ENCODE measurements around the gene TXNRD3.
A peak's percentile ranks its signal among the peaks of the same experiment; 100 is the strongest.

The TXNRD3 gene

DNA sequence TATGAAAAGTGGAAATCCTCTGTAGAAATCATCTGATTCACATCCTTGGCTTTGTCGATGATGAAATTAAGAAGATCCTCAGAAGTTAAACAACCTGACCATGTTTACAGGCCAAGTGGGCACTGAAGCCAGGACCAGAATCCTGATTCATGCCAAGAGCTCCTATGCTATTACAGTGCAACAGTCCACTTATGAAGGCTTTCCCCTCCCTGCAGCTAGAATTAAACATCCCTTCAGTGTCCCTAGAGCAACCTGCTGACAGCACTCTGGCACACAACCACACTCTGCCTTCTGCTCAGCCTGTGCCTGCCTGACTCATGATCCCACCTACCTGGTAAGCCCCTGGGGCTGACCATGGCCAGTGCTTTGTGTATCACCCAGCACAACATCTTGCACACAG is 33.8 kb downstream of the TXNRD3 start:
- Histone ChIP-seq H3K4me1 (ENCODE audit: control extremely low read depth in 1 of 4, control insufficient read depth in 4 of 4, insufficient read depth in 4 of 4, low read length in 3 of 4) (peaks cover 0 to 11% (median 2%) of the 10 kb centered on the region in 4 experiments), H3K4me3 (ENCODE audit: control insufficient read depth in 1 of 7, extremely low read depth in 1 of 7, insufficient read depth in 4 of 7, low read depth in 2 of 7, low read length in 6 of 7) (no peak overlapping the region), H3K36me3 (ENCODE audit: control insufficient read depth in 4 of 4, insufficient read depth in 4 of 4, low read length in 3 of 4) (peaks cover 0 to 27% (median 14%) of the 10 kb centered on the region in 4 experiments), H3K27ac (ENCODE audit: insufficient read depth in 1 of 2, low read depth in 1 of 2, low read length in 2 of 2, poor library complexity in 1 of 2, severe bottlenecking in 2 of 2) (no peak overlapping the region), H3K27me3 (replicated peaks in 2 of 5; ENCODE audit: control insufficient read depth in 4 of 5, insufficient read depth in 5 of 5, low read length in 4 of 5) (no peaks in the 10 kb centered on the region), H3K9me3 (ENCODE audit: control extremely low read depth in 1 of 5, control insufficient read depth in 4 of 5, insufficient read depth in 2 of 5, low read depth in 1 of 5, low read length in 4 of 5) (no peaks in the 10 kb centered on the region)
- ChIA-PET POLR2A (no interaction called here), CTCF (no interaction called here)
- WGBS (ENCODE audit: insufficient coverage): no CpG with 5 or more reads among the region's 1 CpG
- no peak for DNase-seq

DNA sequence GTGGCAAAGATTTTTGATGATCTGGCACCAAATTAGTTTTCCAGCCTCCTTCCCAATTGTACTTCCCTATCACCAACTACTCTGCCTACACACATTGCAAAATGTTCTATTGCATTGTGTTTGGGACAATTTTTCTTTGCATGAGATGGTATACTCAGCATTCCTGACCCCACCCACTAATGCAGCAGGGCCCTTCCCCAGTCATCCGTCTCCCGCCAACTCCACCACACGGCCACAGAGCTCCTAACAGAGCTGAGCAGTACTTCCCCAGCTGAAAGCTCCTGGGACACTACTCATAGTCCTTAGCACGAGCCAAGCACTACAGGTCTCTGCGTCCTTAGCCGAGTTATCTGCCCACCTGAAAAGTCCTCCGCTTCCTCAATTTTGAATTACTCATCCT is 34.2 kb downstream of the TXNRD3 start:
- H3K4me3 ChIP-seq (ENCODE audit: control insufficient read depth in 1 of 7, extremely low read depth in 1 of 7, insufficient read depth in 4 of 7, low read depth in 2 of 7, low read length in 6 of 7): no peak overlapping the region
- 91% methylated on average over 3 of the region's 7 CpGs for WGBS (ENCODE audit: insufficient coverage)
- ChIA-PET POLR2A (no interaction called here), CTCF (no interaction called here)
- no peaks in the 10 kb centered on the region for H3K27me3 ChIP-seq (replicated peaks in 2 of 5; ENCODE audit: control insufficient read depth in 4 of 5, insufficient read depth in 5 of 5, low read length in 4 of 5)
- no peaks in the 10 kb centered on the region for H3K9me3 ChIP-seq (ENCODE audit: control extremely low read depth in 1 of 5, control insufficient read depth in 4 of 5, insufficient read depth in 2 of 5, low read depth in 1 of 5, low read length in 4 of 5)
- no peak overlapping the region for H3K27ac ChIP-seq (ENCODE audit: insufficient read depth in 1 of 2, low read depth in 1 of 2, low read length in 2 of 2, poor library complexity in 1 of 2, severe bottlenecking in 2 of 2)
- H3K4me1 ChIP-seq (ENCODE audit: control extremely low read depth in 1 of 4, control insufficient read depth in 4 of 4, insufficient read depth in 4 of 4, low read length in 3 of 4): peaks cover 0 to 6% (median under 1%) of the 10 kb centered on the region in 4 experiments
- DNase-seq: no peak
- H3K36me3 ChIP-seq (ENCODE audit: control insufficient read depth in 4 of 4, insufficient read depth in 4 of 4, low read length in 3 of 4): peaks cover under 1 to 32% (median 16%) of the 10 kb centered on the region in 4 experiments

DNA sequence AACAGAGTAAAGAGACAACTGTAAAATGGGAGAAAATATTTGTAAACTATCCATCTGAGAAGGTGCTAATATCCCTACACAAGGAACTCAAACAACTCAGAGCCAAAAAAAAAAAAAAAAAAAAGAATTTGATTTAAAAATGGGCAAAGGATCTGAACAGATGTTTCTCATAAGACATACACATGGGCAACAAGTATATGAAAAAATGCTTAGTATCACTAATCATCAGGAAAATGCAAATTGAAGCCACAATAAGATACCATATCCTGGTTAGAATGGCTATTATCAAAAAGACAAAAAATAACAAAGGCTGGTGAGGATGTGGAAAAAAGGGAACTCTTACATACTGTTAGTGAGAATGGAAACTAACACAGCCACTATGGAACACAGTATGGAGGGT is 36.2 kb downstream of the TXNRD3 start:
- H3K4me3 ChIP-seq (ENCODE audit: control insufficient read depth in 1 of 7, extremely low read depth in 1 of 7, insufficient read depth in 4 of 7, low read depth in 2 of 7, low read length in 6 of 7): no peak overlapping the region
- no peak overlapping the region for H3K27ac ChIP-seq (ENCODE audit: insufficient read depth in 1 of 2, low read depth in 1 of 2, low read length in 2 of 2, poor library complexity in 1 of 2, severe bottlenecking in 2 of 2)
- H3K4me1 ChIP-seq (ENCODE audit: control extremely low read depth in 1 of 4, control insufficient read depth in 4 of 4, insufficient read depth in 4 of 4, low read length in 3 of 4): peaks cover 0 to 6% (median under 1%) of the 10 kb centered on the region in 4 experiments
- H3K27me3 ChIP-seq (replicated peaks in 2 of 5; ENCODE audit: control insufficient read depth in 4 of 5, insufficient read depth in 5 of 5, low read length in 4 of 5): no peaks in the 10 kb centered on the region
- CTCF ChIA-PET: interaction anchor here (1.0 kb wide), 1 partner anchor 45 kb away, joined by 3 read pairs; no protein-coding TSS in a partner anchor
- POLR2A ChIA-PET: no interaction called here
- no peaks in the 10 kb centered on the region for H3K9me3 ChIP-seq (ENCODE audit: control extremely low read depth in 1 of 5, control insufficient read depth in 4 of 5, insufficient read depth in 2 of 5, low read depth in 1 of 5, low read length in 4 of 5)
- DNase-seq: no peak
- H3K36me3 ChIP-seq (ENCODE audit: control insufficient read depth in 4 of 4, insufficient read depth in 4 of 4, low read length in 3 of 4): peaks cover 2 to 36% (median 18%) of the 10 kb centered on the region in 4 experiments

DNA sequence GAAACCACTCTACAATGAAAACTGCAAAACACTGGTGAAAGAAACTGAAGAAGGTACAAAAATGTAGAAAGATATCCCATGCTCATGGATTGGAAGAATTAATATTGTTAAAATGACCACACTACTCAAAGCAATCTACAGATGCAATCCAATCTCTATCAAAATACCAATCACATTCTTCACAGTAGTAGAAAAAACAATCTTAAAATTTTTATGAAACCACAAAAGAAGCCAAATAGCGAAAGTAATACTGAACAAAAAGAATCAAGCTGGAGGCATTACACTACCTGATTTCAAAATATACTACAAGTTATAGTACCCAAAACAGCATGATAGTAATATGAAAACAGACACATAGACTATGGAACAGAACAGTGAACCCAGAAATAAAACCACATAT is 36.9 kb downstream of the TXNRD3 start:
- DNase-seq: no peak
- Histone ChIP-seq H3K4me3 (ENCODE audit: control insufficient read depth in 1 of 7, extremely low read depth in 1 of 7, insufficient read depth in 4 of 7, low read depth in 2 of 7, low read length in 6 of 7) (no peak overlapping the region), H3K27me3 (replicated peaks in 2 of 5; ENCODE audit: control insufficient read depth in 4 of 5, insufficient read depth in 5 of 5, low read length in 4 of 5) (no peaks in the 10 kb centered on the region), H3K36me3 (ENCODE audit: control insufficient read depth in 4 of 4, insufficient read depth in 4 of 4, low read length in 3 of 4) (peaks cover 2 to 36% (median 19%) of the 10 kb centered on the region in 4 experiments), H3K27ac (ENCODE audit: insufficient read depth in 1 of 2, low read depth in 1 of 2, low read length in 2 of 2, poor library complexity in 1 of 2, severe bottlenecking in 2 of 2) (no peak overlapping the region), H3K4me1 (ENCODE audit: control extremely low read depth in 1 of 4, control insufficient read depth in 4 of 4, insufficient read depth in 4 of 4, low read length in 3 of 4) (peaks cover 0 to 9% (median 7%) of the 10 kb centered on the region in 4 experiments), H3K9me3 (ENCODE audit: control extremely low read depth in 1 of 5, control insufficient read depth in 4 of 5, insufficient read depth in 2 of 5, low read depth in 1 of 5, low read length in 4 of 5) (no peaks in the 10 kb centered on the region)
- WGBS (ENCODE audit: insufficient coverage): no CpG with 5 or more reads among the region's 1 CpG
- ChIA-PET POLR2A (no interaction called here), CTCF (interaction anchor here (1.0 kb wide), 1 partner anchor 44 kb away, joined by 3 read pairs; no protein-coding TSS in a partner anchor)

DNA sequence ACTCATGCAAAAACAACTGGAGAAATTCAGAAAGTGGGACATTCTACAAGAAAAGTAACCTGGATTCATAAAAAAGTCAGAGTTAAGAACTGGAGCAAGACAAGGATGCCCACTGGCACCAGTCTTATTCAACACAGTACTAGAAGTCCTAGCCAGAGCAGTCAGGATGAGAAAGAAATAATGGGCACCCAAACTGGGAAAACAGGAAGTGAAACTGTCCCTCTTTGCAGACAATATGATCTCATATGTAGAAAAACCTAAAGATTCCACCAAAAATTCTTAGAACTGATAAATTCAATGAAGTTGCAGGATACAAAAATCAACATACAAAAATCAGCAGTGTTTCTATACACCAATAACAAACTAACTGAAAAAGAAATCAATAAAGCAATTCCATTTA is 37.4 kb downstream of the TXNRD3 start:
- ChIA-PET CTCF (interaction anchor here (1.0 kb wide), 1 partner anchor 43 kb away, joined by 3 read pairs; no protein-coding TSS in a partner anchor), POLR2A (no interaction called here)
- Histone ChIP-seq H3K9me3 (ENCODE audit: control extremely low read depth in 1 of 5, control insufficient read depth in 4 of 5, insufficient read depth in 2 of 5, low read depth in 1 of 5, low read length in 4 of 5) (no peaks in the 10 kb centered on the region), H3K4me1 (ENCODE audit: control extremely low read depth in 1 of 4, control insufficient read depth in 4 of 4, insufficient read depth in 4 of 4, low read length in 3 of 4) (peaks cover 0 to 14% (median 11%) of the 10 kb centered on the region in 4 experiments), H3K36me3 (ENCODE audit: control insufficient read depth in 4 of 4, insufficient read depth in 4 of 4, low read length in 3 of 4) (peaks cover 2 to 36% (median 18%) of the 10 kb centered on the region in 4 experiments), H3K4me3 (ENCODE audit: control insufficient read depth in 1 of 7, extremely low read depth in 1 of 7, insufficient read depth in 4 of 7, low read depth in 2 of 7, low read length in 6 of 7) (no peak overlapping the region), H3K27me3 (replicated peaks in 2 of 5; ENCODE audit: control insufficient read depth in 4 of 5, insufficient read depth in 5 of 5, low read length in 4 of 5) (no peaks in the 10 kb centered on the region), H3K27ac (ENCODE audit: insufficient read depth in 1 of 2, low read depth in 1 of 2, low read length in 2 of 2, poor library complexity in 1 of 2, severe bottlenecking in 2 of 2) (no peak overlapping the region)
- DNase-seq: no peak

DNA sequence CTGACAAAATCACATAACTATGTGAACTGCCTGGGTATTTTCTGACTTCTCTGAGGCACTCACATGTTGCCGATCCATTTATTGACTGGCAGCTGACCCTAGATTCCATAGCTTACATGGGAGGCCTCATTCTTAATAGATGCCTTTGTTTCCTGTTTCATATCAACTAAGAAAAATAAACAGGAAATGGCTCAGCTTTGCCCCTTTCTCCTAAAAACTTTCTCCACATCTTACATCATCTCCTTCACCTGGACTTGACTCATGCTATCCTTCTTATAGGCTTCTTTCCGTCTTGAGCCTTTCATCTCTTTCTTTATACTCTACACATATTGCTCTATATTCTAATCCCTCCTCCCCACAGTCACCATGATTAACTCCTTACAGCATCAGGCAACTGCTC is 38.0 kb downstream of the TXNRD3 start:
- Histone ChIP-seq H3K4me1 (ENCODE audit: control extremely low read depth in 1 of 4, control insufficient read depth in 4 of 4, insufficient read depth in 4 of 4, low read length in 3 of 4) (peaks cover 0 to 18% (median 14%) of the 10 kb centered on the region in 4 experiments), H3K9me3 (ENCODE audit: control extremely low read depth in 1 of 5, control insufficient read depth in 4 of 5, insufficient read depth in 2 of 5, low read depth in 1 of 5, low read length in 4 of 5) (no peaks in the 10 kb centered on the region), H3K4me3 (ENCODE audit: control insufficient read depth in 1 of 7, extremely low read depth in 1 of 7, insufficient read depth in 4 of 7, low read depth in 2 of 7, low read length in 6 of 7) (no peak overlapping the region), H3K27ac (ENCODE audit: insufficient read depth in 1 of 2, low read depth in 1 of 2, low read length in 2 of 2, poor library complexity in 1 of 2, severe bottlenecking in 2 of 2) (no peak overlapping the region), H3K36me3 (ENCODE audit: control insufficient read depth in 4 of 4, insufficient read depth in 4 of 4, low read length in 3 of 4) (peaks cover 2 to 36% (median 16%) of the 10 kb centered on the region in 4 experiments), H3K27me3 (replicated peaks in 2 of 5; ENCODE audit: control insufficient read depth in 4 of 5, insufficient read depth in 5 of 5, low read length in 4 of 5) (no peaks in the 10 kb centered on the region)
- ChIA-PET CTCF (interaction anchor here (0.7 kb wide), 1 partner anchor 9 kb away, joined by 3 read pairs; no protein-coding TSS in a partner anchor), POLR2A (no interaction called here)
- WGBS (ENCODE audit: insufficient coverage): 100% methylated on average over 2 of the region's 2 CpGs
- no peak for DNase-seq

DNA sequence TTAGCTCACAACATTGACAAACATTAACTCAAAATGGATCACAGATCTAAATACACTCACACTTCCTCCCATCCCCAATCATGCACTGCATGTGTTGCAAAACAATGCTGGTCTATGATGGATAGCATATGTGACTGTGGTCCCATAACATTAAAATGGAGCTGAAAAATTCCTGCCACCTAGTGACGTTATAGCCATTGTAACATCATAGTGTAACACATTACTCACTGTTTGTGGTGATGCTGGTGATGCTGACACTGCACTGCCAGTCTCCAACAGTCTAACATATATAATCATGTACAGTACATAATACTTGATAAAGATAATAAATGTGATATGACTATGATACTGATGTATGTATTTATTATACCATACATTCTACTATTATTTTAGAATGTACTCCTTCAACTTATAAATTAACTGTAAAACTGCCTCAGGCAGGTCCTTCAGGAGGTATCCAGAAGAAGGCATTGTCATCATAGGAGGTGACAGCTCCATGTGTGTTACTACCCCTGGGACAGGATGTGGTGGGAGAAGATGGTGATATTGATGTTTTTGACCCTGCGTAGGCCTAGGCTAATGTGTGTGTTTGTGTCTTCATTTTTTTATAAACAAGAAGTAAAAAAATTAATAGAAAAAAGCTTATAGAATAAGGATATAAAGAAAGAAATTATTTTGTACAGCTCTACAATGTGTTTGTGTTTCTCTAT is 41.3 kb downstream of the TXNRD3 start:
- Histone ChIP-seq H3K4me1 (ENCODE audit: control extremely low read depth in 1 of 4, control insufficient read depth in 4 of 4, insufficient read depth in 4 of 4, low read length in 3 of 4) (peaks cover 0 to 18% (median 14%) of the 10 kb centered on the region in 4 experiments), H3K27me3 (replicated peaks in 2 of 5; ENCODE audit: control insufficient read depth in 4 of 5, insufficient read depth in 5 of 5, low read length in 4 of 5) (no peaks in the 10 kb centered on the region), H3K27ac (ENCODE audit: insufficient read depth in 1 of 2, low read depth in 1 of 2, low read length in 2 of 2, poor library complexity in 1 of 2, severe bottlenecking in 2 of 2) (no peak overlapping the region), H3K36me3 (ENCODE audit: control insufficient read depth in 4 of 4, insufficient read depth in 4 of 4, low read length in 3 of 4) (peaks cover 13 to 46% (median 30%) of the 10 kb centered on the region in 4 experiments), H3K9me3 (ENCODE audit: control extremely low read depth in 1 of 5, control insufficient read depth in 4 of 5, insufficient read depth in 2 of 5, low read depth in 1 of 5, low read length in 4 of 5) (no peaks in the 10 kb centered on the region), H3K4me3 (ENCODE audit: control insufficient read depth in 1 of 7, extremely low read depth in 1 of 7, insufficient read depth in 4 of 7, low read depth in 2 of 7, low read length in 6 of 7) (no peak overlapping the region)
- POLR2A ChIA-PET: interaction anchor here (1.6 kb wide), 1 partner anchor 8 kb away, joined by 7 read pairs; no protein-coding TSS in a partner anchor
- WGBS (ENCODE audit: insufficient coverage): no CpG with 5 or more reads among the region's 2 CpGs
- peak; percentile 38 to 55 (median 53) for DNase-seq
- CTCF ChIA-PET: interaction anchor here (1.0 to 5.9 kb wide), 5 partner anchors 8 to 95 kb away, joined by 3 to 36 read pairs (median 6); partner anchors contain the start of gene CHST13

Data from common myeloid progenitor, CD34-positive (primary cell).